Right lobe of liver (tissue), 6 donors: Measurements from ENCODE around the gene IL1RAP. TPM values are rescaled to one million over a fixed set of nuclear protein-coding genes. Genes with fewer than 3 reads are reported as not detected.

Experiments used
- ATAC-seq, 4 donors: fragments of 200-7000 bp; cut with Tn5 transposase; one replicate each; pipeline ENCODE4 v1.9.1; 2020; ENCODE audit warnings: mild to moderate bottlenecking in 4 of 4, moderate library complexity in 4 of 4
- DNase-seq, 3 donors: peaks; one replicate each; pipeline ENCODE4 v3.0.0-alpha.2; 2020
- H3K27ac ChIP-seq, 3 donors: fragments of 200-600 bp; one replicate each; pipeline ENCODE4 v1.8.0; 2022
- H3K27me3 ChIP-seq, 2 donors: fragments of 200-600 bp; one replicate each; pipeline ENCODE4 v1.8.0; 2022
- H3K36me3 ChIP-seq, 4 donors: fragments of 200-600 bp; sonication (generic) in 1 of 4; one replicate each; pipeline versions ENCODE4 v1.5.1 to v1.8.0; 2017 to 2022; ENCODE audit warnings: control low read depth in 1 of 4
- H3K4me1 ChIP-seq, 4 donors: fragments of 200-600 bp; sonication (generic) in 1 of 4; one replicate each; pipeline versions ENCODE4 v1.5.1 to v1.8.0; 2017 to 2022; ENCODE audit warnings: control low read depth in 1 of 4
- H3K4me3 ChIP-seq, 3 donors: fragments of 200-600 bp; one replicate each; pipeline ENCODE4 v1.8.0; 2022
- H3K9me3 ChIP-seq, 4 donors: fragments of 200-600 bp; sonication (generic) in 1 of 4; one replicate each; pipeline versions ENCODE4 v1.5.1 to v1.8.0; 2017 to 2022; ENCODE audit warnings: control low read depth in 1 of 4
- CTCF ChIP-seq, 4 donors: fragments of 200-600 bp in 3 of 4; fragments of 450-650 bp in 1 of 4; IDR thresholded peaks; one replicate each; pipeline versions ENCODE4 v1.5.1 to v1.8.0; 2016 to 2022; ENCODE audit warnings: antibody characterized with exemption in 4 of 4, mild to moderate bottlenecking in 2 of 4
- POLR2A ChIP-seq: fragments of 450-650 bp; IDR thresholded peaks from one replicate; pipeline ENCODE4 v1.6.1; 2017; ENCODE audit warnings: antibody characterized with exemption, mild to moderate bottlenecking
- WGBS: methylation state at CpG from one replicate; pipeline ENCODE4 v1.1.6; 2018; ENCODE audit warnings: low coverage, low lambda C conversion rate; ENCODE audit not compliant: insufficient coverage; ENCODE audit errors: missing lambda C conversion rate; 5-methylcytosine and 5-hydroxymethylcytosine counted together
- intact Hi-C, 2 donors: fragments of 100-400 bp; cut with DNase I; formaldehyde crosslinking; loops; one replicate each; pipeline versions ENCODE4 v1.11.2 to v1.14.1; 2022
- total RNA-seq, 6 experiments: library from RNA; depleted of rRNA in 2 of 6; stranded (reverse); fragments of >200 nt in 2 of 6; fragmentation: NEBNext Ultra II Directional in 3 of 6; extraction: Animal tissue kit (Norgen Biotek cat#: 25700) in 3 of 6; gene quantifications; one replicate each; pipeline versions ENCODE4 v1.1.0 to v1.2.4, GENCODE V29; 2016 to 2023
- donor health status: DM: no; HTN: yes; CAD: no.
- donor health status: DM: no; HTN: no; CAD: no.
- donor health status: DM: no; HTN: no; CAD: no.
- donor health status: DM: no; HTN: yes; CAD: no.
- donor health status: DM: no; HTN: yes; CAD: no.

IL1RAP gene
- total RNA-seq, 6 experiments from 2014 or later: 44.6 to 142 (median 60.5) TPM

- Histone ChIP-seq H3K36me3 (peaks cover 0 to 9% (median 2%) of the 10 kb centered on the region in 4 donors), H3K9me3 (no peaks in the 10 kb centered on the region), H3K4me3 (no peak overlapping the region), H3K27ac (no peak overlapping the region), H3K27me3 (no peaks in the 10 kb centered on the region), H3K4me1 (peaks cover 0 to 44% (median 14%) of the 10 kb centered on the region in 4 donors)
- TF ChIP-seq POLR2A (no peak), CTCF (IDR thresholded peaks at IDR 0.05) (no peak)
- WGBS: 89% methylated on average over 3 of the region's 3 CpGs
- no peak for DNase-seq
- intact Hi-C loops: no loop called here
- ATAC-seq: no peak
Measured at GRCh38 chr3:190521998-190522397, 8.1 kb downstream of the IL1RAP start.

DNA sequence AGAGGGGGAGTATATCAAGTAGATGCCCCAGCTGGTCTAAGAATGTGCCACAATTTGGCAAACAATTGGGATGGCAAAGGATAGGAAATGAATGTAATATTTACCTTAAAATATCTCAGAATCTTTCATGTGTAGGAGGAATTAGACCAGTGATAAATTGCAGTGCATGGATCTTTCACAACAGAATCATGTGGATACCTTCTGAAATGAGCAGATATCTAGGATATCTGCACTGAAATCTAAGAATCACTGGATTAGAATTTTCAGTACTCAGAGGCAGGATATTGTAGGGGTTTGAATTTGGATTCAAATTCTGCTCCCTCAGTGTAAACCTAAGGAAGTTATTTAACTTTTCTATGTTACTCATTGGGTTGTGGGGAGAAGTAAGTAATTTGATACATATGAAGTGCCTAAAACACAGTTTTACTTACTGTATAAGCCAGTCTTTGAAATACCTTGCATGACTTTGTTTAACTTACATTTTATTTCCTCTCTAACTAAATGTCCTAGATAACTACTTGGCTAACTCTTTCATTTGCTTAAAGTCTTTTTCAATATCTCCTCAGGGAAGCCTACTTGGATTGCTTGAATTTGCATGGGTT is 8.8 kb downstream of the IL1RAP start:
- TF ChIP-seq CTCF (IDR thresholded peaks at IDR 0.05) (no peak), POLR2A (no peak)
- DNase-seq: no peak
- Histone ChIP-seq H3K27ac (no peak overlapping the region), H3K4me3 (no peak overlapping the region), H3K4me1 (peaks cover 0 to 46% (median 16%) of the 10 kb centered on the region in 4 donors), H3K9me3 (no peaks in the 10 kb centered on the region), H3K27me3 (no peaks in the 10 kb centered on the region), H3K36me3 (peaks cover 0 to 9% (median 2%) of the 10 kb centered on the region in 4 donors)
- intact Hi-C loops: no loop called here
- no peak for ATAC-seq

- ATAC-seq: no peak
- H3K27ac ChIP-seq: no peak overlapping the region
- no peaks in the 10 kb centered on the region for H3K27me3 ChIP-seq
- intact Hi-C loops: no loop called here
- H3K4me3 ChIP-seq: no peak overlapping the region
- WGBS: 67% methylated on average over 1 of the region's 1 CpG
- peaks cover 0 to 50% (median 19%) of the 10 kb centered on the region in 4 donors for H3K4me1 ChIP-seq
- TF ChIP-seq POLR2A: no peak
- no peak for TF ChIP-seq CTCF (IDR thresholded peaks at IDR 0.05)
- no peaks in the 10 kb centered on the region for H3K9me3 ChIP-seq
- H3K36me3 ChIP-seq: peaks cover 0 to 13% (median 4%) of the 10 kb centered on the region in 4 donors
- no peak for DNase-seq
Measured at GRCh38 chr3:190524942-190525341, 11.1 kb downstream of the IL1RAP start.

GRCh38 chr3:190525634-190526033 is 11.7 kb downstream of the IL1RAP start:
- Histone ChIP-seq H3K4me1 (peaks cover 0 to 50% (median 19%) of the 10 kb centered on the region in 4 donors), H3K27ac (peak overlapping the region in 2 of 3 donors; percentile 56 to 61), H3K4me3 (no peak overlapping the region), H3K9me3 (no peaks in the 10 kb centered on the region), H3K36me3 (peaks cover 0 to 13% (median 3%) of the 10 kb centered on the region in 4 donors), H3K27me3 (no peaks in the 10 kb centered on the region)
- no peak for ATAC-seq
- no peak for DNase-seq
- TF ChIP-seq POLR2A: no peak
- TF ChIP-seq CTCF (IDR thresholded peaks at IDR 0.05): no peak
- 50% methylated on average over 2 of the region's 2 CpGs for WGBS
- intact Hi-C loops: no loop called here
